ENCODE measurements around the gene CTDP1. TPM values are rescaled to one million over a fixed set of nuclear protein-coding genes. Genes with fewer than 3 reads are reported as not detected.

The CTDP1 gene
- total and polyA plus RNA-seq, 12 donors = 3.8 to 23.9 (median 15.8) TPM

- Histone ChIP-seq H3K9me3 (replicated peaks in 1 of 3) (no peaks in the 10 kb centered on the region), H3K4me3 (no peak overlapping the region), H3K27me3 (no peaks in the 10 kb centered on the region), H3K27ac (no peak overlapping the region), H3K4me1 (replicated peaks in 1 of 2) (no peaks in the 10 kb centered on the region), H3K36me3 (replicated peaks in 1 of 2) (peaks cover 0 to 25% of the 10 kb centered on the region in 2 donors)
- WGBS, 4 donors = 94 to 97% (median 97%) methylated on average over 31 to 35 of the region's 35 CpGs
- intact Hi-C loops (cut with DNase I) = no loop called here
- DNase-seq = peak in 1 of 7 donors; percentile 36
- no peak for TF ChIP-seq POLR2A (IDR thresholded peaks at IDR 0.05)
- no peak for TF ChIP-seq CTCF (IDR thresholded peaks at IDR 0.05)
Observed at GRCh38 chr18:79754022-79754761, 74.6 kb downstream of the CTDP1 start.

GRCh38 chr18:79754831-79755351 lies 75.3 kb downstream of the CTDP1 start:
- H3K27ac ChIP-seq = no peak overlapping the region
- peaks cover 0 to 22% of the 10 kb centered on the region in 2 donors for H3K36me3 ChIP-seq (replicated peaks in 1 of 2)
- H3K9me3 ChIP-seq (replicated peaks in 1 of 3) = no peaks in the 10 kb centered on the region
- 97 to 98% (median 97%) methylated on average over 7 to 27 of the region's 27 CpGs for WGBS, 4 donors
- no peak overlapping the region for H3K4me3 ChIP-seq
- no peaks in the 10 kb centered on the region for H3K4me1 ChIP-seq (replicated peaks in 1 of 2)
- intact Hi-C loops (cut with DNase I) = no loop called here
- no peak for DNase-seq
- no peaks in the 10 kb centered on the region for H3K27me3 ChIP-seq
- TF ChIP-seq POLR2A (IDR thresholded peaks at IDR 0.05) = no peak
- no peak for TF ChIP-seq CTCF (IDR thresholded peaks at IDR 0.05)

DNA sequence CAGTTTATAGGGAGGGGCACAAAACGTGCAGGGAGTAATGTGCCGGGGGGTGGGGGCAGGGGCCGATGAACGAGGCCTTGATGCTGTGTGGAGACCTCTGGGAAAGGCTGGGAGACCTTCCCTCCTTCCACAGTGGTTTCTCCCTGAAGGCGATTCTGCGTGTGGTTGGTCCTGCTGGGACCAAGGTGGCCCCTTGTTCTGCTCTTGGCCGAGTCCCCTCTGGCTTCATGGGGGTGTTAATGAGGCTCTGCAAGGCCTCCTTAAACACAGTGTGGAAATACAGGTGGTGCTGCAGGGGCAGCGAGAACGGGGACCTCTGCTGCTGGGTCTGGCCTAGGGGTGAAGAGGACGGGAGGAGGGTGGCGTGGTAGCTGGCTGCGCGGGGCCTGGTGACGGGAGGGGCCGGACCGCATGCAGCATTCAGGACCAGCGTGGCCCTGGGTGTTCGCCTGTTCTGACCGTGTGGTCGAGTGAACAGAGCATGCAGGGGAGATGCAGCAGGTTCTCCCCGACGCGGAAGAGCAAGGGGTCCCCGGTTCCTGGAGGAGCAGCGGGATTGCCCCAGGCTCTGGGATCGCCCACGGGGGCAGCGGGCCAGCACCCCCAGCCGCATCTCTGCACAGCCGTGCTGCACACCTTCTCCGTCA lies 76.0 kb downstream of the CTDP1 start:
- intact Hi-C loops (cut with DNase I) = no loop called here
- H3K36me3 ChIP-seq (replicated peaks in 1 of 2) = peaks cover 0 to 19% of the 10 kb centered on the region in 2 donors
- no peak for DNase-seq

More for the DNA sequence above, 76.0 kb downstream of the CTDP1 start:
- Histone ChIP-seq H3K27ac (no peak overlapping the region), H3K4me3 (no peak overlapping the region), H3K9me3 (replicated peaks in 1 of 3) (no peaks in the 10 kb centered on the region), H3K4me1 (replicated peaks in 1 of 2) (no peaks in the 10 kb centered on the region), H3K27me3 (no peaks in the 10 kb centered on the region)
- TF ChIP-seq POLR2A (IDR thresholded peaks at IDR 0.05) (no peak), CTCF (IDR thresholded peaks at IDR 0.05) (no peak)
- WGBS, 4 donors = 94 to 97% (median 95%) methylated on average over 17 to 31 of the region's 31 CpGs

Measured in adrenal gland (tissue), 12 donors.